HG03469 (cell line): ENCODE data around the gene KRTAP2-1.
"Not testable (repeated sequence)": the region's sequence is repeated elsewhere in the genome, so short reads cannot be mapped to it uniquely, and the experiment has no call there.

Experiments used
- ATAC-seq: cut with Tn5 transposase; IDR thresholded peaks from one replicate; pipeline ENCODE4 v1.9.1; 2021; ENCODE audit warnings: mild to moderate bottlenecking, moderate library complexity, moderate number of reproducible peaks; ENCODE audit not compliant: unreplicated experiment

The KRTAP2-1 gene

DNA sequence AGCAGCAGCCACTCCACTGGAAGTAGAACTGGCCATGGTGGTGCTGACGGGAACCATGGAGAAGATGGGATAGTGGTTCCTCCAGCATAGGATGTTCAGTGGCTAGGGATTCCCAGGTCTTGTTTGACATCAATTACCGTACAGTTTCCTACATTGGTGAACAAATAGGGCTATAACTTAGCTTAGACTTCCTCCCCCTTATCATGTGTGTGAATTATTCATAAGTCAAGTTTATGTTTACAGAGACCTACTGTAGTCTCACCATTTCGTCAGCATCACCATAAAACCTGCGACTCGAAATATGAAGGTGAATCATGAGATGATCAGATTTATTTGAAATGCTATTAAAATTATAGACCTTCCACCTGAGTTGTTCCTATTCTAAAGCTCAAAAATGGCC is 11.6 kb upstream of the KRTAP2-1 start:
- no peak for ATAC-seq

DNA sequence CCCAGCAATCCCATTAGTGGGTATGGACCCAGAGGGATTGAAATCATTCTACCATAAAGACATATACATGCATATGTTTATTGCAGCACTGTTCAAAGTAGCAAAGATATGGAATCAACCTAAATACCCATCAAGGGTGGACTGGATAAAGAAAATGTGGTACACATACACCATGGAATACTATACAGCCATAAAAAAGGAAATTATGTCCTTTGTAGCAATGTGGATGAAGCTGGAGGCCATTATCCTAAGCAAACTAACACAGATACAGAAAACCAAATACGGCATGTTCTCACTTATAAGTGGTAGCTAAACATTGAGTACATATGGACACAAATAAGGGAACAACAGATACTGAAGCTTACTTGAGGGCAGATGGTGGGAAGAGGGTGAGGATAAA is 10.4 kb upstream of the KRTAP2-1 start:
- no peak for ATAC-seq

DNA sequence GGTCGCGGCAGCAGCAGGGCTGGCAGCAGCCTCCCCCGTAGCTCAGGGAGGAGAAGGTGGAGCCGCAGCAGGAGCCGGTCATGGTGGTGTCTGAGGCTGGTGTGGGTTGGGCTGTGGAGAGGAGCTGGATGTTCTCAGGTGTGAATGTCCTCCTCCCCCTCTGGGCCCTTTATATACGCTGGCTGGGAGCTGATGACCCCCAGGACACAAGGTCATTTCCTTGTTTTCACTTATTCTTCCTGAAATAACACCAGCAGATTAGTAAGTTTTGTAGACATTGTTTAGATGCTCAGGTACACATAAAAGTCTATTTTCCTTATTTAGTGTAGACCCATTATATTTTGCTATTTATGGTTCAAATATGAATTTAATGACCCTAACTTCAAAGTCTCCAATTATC is 8.0 kb upstream of the KRTAP2-1 start, which contains the start of gene KRTAP2-2:
Gene KRTAP2-2 (minus strand): TSS at position 101 of the 400 bp plus-strand sequence. CDS start 19 bp downstream, at position 82.
- ATAC-seq: not testable (repeated sequence)

DNA sequence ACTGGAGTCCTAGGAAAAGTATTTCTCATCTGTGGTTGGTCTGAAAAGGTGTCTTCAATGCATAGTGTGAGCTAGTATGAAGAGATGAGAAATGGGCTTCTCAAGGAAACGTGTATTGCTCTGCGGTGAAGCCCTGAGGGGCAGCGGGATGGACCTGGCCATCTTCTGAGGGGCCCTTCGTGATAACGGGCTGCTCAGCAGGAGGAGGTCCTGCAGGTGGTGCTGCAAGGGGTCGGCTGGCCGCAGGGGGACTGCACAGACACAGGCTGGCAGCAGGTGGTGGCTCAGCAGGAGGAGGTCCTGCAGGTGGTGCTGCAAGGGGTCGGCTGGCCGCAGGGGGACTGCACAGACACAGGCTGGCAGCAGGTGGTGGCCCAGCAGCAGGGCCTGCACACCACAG is 7.4 kb upstream of the KRTAP2-1 start:
- ATAC-seq: not testable (repeated sequence)

DNA sequence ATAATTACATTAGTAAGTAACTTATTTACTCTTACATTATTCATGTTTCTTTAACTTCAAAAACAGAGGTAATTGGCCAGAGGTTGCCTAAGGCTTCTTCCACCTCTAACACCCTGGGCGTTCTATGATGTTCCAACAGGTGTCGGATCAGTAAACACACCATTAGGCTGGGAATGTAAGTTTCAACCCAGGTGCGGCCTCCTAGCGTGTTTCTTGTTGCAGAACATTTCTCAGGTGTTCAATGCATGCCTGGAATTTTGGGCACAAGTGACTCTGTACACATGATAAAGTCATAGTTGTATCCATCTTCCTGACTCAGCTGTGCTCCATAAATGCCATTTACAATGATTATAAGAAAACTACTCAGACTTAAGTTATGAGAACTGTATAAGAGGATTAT is 6.9 kb upstream of the KRTAP2-1 start:
- no peak for ATAC-seq

DNA sequence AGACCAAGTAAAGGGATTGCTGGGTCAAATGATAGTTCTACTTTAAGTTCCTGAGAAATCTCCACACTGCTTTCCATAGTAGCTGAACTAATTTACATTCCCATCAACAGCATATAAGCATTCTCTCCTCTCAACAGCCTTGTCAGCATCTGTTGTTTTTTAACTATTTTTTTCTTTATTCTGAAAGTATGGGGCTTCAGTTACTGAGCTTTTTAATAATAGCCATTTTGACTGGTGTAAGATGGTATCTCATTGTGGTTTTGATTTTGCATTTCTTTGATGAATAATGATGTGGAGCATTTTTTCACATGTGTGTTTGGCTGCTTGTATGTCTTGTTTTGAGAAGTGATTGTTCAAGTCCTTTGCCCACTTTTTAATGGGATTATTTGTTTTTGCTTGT is 5.5 kb upstream of the KRTAP2-1 start:
- ATAC-seq: no peak

DNA sequence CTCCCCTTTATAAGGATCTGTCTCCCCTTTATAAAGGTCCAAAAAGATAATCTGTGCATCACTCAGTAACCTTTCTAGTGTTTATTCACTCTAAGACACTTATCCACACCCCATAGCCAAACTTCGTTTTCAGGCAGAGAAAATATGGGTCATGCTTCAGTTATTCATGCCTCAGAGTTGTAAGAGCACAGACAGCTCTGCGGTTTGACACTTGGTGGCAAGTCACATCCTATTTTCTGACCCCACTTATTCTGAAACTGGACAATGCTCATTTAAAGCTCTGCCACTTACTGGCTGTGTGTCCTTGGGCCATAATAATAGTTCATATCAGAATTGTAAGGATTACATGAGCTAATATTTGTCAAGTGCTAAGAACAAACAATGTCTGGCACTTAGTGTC is 2.0 kb upstream of the KRTAP2-1 start:
- ATAC-seq: no peak

DNA sequence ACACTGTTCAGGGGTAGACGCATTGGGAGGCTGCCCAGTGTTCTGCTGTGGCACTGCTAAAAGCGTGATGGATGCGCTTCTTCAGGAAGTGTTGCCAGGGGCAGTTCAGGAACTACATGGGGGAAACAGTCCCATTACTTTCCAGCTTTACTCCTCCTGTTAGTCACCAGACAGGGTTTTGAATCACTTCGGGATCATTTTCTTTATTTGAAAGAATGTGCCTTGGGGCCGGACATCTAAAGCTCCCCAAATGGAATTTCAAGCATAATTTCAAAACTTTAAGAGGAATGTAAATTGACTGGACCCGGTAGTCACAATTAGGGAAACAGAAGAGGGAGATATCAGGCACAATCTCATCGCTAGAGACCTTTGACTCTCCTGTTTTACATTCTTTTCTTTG is 1.3 kb upstream of the KRTAP2-1 start:
- ATAC-seq: no peak

DNA sequence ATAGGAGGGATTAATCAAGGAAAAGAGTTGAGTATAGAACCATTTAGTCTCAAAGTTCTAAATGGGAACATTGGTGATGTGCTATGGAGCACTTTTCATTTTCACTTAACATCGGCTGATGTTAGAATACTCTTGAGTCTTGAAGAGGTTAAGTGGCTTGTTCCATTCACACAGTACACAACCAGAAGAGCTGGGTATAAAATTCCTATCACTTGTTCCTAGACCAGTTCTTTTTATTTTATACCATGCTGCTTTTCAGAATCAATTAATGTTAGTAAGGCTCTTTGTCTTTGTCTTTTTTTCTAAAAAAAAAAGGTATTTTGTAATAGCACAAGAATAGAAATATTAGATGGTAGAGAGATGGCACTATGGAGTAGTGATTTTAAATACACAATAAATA is 4.2 kb downstream of the KRTAP2-1 start:
- no peak for ATAC-seq

DNA sequence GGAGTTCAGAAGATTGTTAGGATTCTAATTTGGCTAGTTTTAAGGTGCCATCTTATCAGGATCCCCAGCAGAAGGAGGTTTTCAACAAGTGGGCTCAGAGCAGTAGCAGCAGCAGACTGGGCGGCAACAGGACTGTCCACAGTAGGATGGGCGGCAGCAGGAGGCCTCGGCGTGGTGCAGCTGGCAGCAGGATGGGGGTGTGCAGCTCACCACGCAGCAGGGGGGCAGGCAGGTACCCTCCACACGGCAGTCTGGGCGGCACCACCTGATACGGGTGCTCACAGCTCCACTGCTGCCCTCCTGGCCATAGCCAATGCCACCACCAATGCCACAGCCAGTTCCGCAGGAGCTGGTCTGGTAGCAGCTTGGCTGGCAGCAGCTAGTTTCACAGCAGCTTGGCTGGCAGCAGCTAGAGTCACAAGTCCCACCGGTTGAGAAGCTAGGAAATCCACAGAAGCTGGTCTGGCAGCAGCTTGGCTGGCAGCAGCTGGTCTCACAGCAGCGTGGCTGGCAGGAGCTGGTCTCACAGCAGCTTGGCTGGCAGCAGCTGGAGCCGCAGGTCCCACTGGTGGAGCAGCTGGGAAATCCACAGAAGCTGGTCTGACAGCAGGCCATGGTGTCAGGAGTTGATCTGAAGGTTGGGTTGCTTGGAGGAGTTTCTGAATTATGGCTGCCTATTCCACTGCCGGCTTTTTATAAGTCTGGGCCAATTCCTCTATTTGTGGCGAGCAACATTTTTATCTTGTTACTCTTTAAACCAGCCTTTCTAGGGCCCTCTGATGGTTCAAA is 6.1 kb downstream of the KRTAP2-1 start, which contains the start of gene KRTAP1-1:
Gene KRTAP1-1 (minus strand): TSS at position 668 of the 789 bp plus-strand sequence. CDS start 53 bp downstream, at position 615.
- not testable (repeated sequence) for ATAC-seq

DNA sequence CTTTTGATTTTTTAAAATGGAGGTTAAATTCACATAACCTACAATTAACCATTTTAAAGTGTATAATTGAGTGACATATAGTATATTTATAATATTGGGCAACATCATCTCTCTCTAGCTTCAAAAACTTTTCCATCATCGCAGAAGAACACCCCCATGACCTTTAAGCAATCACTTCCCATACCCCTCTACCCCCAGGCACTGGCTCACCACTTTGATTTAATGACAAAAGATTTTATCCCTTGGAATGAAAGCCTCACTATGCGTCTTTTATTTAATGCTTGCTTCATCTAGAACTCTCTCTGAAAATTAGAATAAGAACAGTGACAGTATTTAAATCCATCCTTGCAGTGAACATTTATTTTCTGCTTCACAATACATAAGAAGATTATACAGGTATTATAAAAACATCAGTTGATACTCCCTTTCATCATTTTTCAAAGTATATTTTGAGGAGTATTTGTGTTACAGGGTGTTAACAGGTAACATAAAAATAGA is 9.2 kb downstream of the KRTAP2-1 start:
- ATAC-seq: no peak

DNA sequence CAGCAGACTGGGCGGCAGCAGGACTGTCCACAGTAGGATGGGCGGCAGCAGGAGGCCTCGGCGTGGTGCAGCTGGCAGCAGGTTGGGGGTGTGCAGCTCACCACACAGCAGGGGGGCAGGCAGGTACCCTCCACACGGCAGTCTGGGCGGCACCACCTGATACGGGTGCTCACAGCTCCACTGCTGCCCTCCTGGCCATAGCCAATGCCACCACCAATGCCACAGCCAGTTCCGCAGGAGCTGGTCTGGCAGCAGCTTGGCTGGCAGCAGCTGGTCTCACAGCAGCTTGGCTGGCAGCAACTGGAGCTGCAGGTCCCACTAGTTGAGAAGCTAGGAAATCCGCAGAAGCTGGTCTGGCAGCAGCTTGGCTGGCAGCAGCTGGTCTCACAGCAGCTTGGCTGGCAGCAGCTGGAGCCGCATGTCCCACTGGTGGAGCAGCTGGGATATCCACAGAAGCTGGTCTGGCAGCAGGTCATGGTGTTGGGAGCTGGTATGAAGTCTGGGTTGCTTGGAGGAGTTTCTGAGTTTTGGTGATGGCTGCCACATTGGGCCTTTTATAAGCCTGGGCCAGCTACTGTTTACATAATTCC is 12.7 kb downstream of the KRTAP2-1 start, which contains the start of gene KRTAP1-3:
Gene KRTAP1-3 (minus strand): TSS at position 529 of the 590 bp plus-strand sequence. CDS start 53 bp downstream, at position 476.
- not testable (repeated sequence) for ATAC-seq

DNA sequence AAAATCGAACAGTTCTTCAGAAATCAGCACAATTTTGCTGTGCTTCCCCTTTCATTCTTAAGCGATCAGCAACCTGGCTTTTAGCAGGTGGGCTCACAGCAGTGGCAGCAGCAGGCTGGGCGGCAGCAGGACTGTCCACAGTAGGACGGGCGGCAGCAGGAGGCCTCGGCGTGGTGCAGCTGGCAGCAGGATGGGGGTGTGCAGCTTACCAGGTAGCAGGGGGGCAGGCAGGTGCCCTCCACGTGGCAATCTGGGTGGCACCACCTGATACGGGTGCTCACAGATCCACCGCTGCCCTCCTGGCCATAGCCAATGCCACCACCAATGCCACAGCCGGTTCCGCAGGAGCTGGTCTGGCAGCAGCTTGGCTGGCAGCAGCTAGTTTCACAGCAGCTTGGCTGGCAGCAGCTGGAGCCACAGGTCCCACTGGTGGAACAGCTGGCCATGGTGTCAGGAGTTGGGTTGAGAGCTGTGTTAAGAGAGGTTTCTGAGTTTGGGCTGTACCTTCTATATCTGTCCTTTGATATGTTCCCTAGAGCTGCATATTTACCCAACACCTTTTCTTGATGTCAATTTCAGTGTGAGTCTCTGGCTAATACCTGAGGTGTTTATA is 17.4 kb downstream of the KRTAP2-1 start, which contains the start of gene KRTAP1-4:
Gene KRTAP1-4 (minus strand): TSS at position 563 of the 613 bp plus-strand sequence. CDS start 117 bp downstream, at position 446.
- no peak for ATAC-seq

DNA sequence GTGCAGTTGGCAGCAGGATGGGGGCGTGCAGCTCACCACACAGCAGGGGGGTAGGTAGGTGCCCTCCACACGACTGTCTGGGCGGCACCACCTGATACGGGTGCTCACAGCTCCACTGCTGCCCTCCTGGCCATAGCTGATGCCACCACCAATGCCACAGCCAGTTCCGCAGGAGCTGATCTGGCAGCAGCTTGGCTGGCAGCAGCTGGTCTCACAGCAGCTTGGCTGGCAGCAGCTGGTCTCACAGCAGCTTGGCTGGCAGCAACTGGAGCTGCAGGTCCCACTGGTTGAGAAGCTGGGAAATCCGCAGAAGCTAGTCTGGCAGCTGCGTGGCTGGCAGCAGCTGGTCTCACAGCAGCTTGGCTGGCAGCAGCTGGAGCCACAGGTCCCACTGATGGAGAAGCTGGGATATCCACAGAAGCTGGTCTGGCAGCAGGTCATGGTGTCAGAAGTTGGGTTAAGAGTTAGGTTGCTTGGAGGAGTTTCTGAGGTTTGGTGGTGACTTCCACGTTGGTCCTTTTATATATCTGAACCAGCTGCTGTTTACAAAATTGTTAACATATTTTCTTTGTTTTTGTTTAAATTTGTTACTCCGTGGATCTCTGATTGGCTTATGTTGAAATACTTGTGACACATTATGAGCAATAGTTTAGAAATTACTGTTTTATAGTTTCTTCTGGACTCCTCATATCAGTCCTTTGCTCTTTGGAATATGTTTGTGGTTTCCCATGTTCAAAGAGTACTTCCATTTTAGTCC is 20.2 kb downstream of the KRTAP2-1 start, which contains the start of gene KRTAP1-5:
Gene KRTAP1-5 (minus strand): TSS at position 494 of the 757 bp plus-strand sequence. CDS start 53 bp downstream, at position 441.
- no peak for ATAC-seq

DNA sequence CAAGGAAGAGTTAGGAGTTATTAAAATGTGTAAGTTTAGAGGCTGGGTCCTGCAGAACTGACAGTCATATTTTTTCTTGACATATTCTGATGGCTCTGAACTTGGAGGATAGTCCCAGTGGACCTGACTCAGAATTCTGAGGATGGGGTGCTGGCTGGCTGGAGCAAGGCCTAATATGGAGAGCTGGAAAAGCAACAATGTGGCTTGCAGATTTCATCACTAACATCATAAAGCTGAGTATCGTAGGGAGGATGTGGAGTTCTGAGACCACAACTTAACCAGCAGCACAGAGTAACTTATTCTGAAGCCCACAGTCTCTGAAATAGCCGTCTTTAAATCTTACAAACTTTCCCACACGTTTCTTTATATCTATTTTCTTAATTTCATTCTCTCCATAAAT is 22.4 kb downstream of the KRTAP2-1 start:
- no peak for ATAC-seq

DNA sequence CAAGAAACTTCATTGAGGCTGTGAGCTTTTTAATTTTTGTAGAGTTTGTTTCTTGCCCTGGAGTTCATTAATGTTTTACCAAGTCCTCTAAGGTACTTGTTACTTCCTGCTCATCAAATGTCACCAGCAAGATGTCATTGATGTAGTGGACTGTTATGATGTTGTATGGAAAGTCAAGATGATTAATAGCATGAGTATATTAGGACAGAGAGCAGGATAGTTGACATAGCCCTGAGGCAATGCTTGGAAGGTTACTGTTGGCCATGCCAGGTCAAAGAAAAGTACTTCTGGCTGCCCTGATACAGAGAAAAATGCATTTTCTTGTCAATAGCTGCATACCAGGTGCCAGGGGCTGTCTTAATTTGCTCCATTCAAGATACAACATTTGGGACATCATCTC is 26.8 kb downstream of the KRTAP2-1 start:
- no peak for ATAC-seq

DNA sequence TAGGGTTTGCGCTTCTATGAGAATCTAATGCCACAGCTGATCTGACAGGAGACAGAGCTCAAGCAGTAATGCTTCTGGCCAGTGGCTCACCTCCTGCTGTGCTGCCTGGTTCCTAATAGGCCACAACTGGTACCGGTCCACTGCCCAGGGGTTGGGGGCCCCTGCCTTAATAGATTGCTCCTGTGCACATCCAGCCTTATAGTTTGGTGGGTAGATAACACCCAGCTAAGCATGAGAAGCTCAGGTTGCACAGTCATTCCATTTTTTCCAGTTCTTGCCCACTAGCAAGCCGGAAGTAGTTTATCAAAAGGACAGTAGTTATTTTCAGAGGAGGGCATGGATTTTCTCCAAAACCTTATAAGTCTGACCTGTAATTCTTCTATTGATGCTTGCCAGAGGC is 27.7 kb downstream of the KRTAP2-1 start:
- ATAC-seq: no peak

DNA sequence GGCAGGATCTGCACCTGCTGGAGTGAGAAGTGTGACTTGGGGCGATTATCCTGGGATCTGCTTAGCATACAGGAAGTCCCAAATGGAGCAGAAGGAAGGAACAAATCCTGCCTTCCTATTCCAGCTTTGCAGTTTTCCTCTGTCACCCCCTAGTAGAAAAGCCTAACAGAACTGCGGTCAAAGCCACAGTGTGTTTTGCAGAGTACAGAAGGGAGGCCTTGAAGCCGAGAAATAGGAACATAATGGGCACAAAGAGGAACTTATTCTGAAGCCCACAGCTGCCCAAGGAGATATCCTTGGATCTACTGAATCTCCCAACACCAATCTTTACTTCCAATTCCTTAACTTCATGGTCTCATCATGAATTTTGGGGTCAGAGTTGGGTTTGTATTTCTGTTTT is 28.6 kb downstream of the KRTAP2-1 start:
- no peak for ATAC-seq

DNA sequence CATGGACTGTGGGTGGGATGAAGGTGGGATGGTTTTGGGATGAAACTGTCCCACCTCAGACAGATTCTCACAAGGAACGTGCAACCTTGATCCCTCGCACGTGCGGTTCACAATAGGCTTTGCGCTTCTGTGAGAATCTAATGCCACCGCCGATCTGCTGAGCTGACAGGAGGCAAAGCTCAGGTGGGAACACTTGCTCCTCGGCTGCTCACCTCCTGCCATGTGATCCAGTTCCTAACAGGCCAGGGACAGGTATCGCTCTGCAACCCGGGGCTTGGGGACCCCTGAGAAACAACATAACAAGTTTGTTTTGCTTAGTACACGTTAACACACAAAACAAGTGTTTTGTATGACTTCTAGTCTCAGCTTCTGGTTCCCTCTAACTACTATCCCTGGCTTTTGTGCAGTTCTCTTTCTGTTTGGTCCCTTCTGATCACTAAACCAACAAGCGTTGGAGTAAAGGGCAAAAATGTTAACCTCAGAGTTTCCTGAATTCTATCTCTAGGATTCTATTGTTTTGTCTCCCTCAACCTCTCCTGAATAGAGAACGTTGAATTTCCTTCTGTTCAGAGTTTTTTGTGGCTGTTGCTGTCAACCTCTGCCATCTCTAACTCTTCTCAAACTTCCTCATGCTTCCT is 30.4 kb downstream of the KRTAP2-1 start:
- ATAC-seq: no peak

DNA sequence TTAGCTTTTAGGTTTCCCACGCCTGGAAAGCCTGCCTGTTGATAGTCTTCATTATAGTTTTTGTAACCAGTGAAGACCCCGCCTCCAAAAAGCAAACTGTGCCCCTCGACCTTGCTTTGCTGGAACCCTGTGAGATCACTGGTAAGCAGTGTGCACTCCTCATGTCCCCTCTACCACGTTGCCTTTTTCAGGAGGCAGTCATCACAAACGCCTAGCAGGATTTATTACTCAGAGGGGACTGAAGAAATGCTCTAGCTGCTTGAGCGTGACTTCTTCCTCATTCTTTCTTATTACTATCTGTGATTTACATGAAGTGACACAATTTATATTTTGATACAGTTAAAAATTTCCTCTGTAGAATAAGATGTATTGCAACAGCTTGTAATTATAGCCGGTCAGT is 31.7 kb downstream of the KRTAP2-1 start:
- ATAC-seq: no peak
